RCC 7860 (cell line): Measurements from ENCODE around the gene S1PR3.

ENCODE experiments used
- DNase-seq: peaks from one replicate; pipeline ENCODE4 v3.0.0-alpha.2; 2015; ENCODE audit warnings: low spot score
- FAIRE-seq: peaks from 2 replicates; lab custom pipeline; 2012; peaks lifted over from hg19 to GRCh38; lab: Jason Lieb, UNC

S1PR3 gene

DNA sequence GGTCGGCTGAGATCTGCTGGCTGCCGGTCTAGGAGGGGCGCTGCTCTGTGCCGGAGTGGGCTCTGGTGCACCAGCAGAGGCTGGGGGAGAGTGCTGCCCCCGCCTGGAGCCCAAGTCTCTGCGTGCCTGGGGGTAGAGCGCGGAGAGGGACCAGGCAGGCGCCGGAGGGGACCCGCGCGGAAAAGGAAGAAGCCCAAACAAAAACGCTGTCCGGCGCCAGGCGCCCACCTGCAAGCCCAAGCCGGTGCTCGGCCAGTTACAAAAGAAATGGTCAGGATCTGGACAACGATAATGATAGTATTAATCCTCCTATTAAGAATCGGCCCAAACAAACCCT, 571 bp upstream of the S1PR3 start:
- DNase-seq (no peak), FAIRE-seq (no peak)

DNA sequence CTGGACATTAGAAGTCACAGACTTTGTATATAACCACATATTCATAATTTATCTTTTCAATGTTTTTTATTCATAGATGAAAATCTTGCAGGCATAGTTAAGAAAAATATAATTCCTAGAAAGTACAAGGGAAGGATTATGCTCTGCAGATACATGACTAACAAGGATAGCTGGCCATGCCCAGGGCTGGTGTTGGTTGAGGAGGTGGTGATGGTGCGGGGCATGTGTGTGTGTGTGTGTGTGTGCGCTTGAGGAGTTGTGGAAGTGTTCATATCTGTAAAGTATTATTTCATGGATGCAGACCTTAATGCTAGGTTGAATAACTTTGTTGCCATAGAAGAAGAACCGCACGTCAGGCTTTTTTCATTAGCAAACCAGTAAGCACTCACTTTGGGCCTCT, 1.3 kb downstream of the S1PR3 start:
- no peak for FAIRE-seq
- DNase-seq = no peak

GRCh38 chr9:88993327-88993726, 2.1 kb downstream of the S1PR3 start:
- FAIRE-seq = no peak
- DNase-seq = no peak

- FAIRE-seq (no peak), DNase-seq (no peak)
These were observed 2.7 kb downstream of the S1PR3 start for GRCh38 chr9:88993871-88994460.

GRCh38 chr9:88994469-88995199, 3.4 kb downstream of the S1PR3 start:
- FAIRE-seq (no peak), DNase-seq (no peak)

DNA sequence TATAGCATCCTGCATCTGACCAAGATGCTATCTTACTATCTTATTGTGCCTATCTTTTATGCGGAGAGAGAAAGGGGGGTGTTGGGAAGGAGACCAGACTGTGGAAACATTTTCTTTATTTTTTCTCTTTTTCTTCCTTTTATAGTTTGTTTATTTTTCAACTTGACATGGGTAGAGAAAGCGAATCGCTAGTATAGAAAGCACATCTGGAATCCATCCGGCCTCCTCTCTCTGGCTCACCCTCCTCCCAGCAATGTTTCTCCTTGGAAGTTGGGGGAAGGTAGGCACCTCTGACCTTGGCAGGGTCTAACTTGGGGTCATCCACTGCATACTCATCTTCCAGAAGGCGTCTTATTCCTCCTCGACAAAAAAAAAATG, 3.9 kb downstream of the S1PR3 start:
- no peak for FAIRE-seq
- no peak for DNase-seq

DNA sequence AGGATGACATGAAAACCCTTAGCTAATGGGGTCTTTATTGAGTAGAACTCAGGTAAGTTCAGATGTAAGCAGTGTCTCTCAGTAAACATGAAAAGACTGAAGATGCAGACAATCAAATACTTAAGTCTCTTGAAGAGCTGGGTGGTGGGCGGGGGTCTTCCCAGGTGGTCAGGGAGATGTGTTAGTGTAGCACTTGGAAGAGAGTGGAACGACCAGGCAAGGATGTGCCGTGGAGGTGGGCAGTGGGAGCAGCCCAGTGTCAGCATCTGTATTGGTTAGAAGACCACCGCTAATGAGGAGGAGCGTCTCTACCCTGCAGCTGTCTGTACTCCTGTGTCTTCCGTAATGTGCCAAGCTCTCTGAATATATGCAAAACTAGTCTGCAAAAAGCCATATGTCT, 4.4 kb downstream of the S1PR3 start:
- FAIRE-seq (no peak), DNase-seq (no peak)

DNA sequence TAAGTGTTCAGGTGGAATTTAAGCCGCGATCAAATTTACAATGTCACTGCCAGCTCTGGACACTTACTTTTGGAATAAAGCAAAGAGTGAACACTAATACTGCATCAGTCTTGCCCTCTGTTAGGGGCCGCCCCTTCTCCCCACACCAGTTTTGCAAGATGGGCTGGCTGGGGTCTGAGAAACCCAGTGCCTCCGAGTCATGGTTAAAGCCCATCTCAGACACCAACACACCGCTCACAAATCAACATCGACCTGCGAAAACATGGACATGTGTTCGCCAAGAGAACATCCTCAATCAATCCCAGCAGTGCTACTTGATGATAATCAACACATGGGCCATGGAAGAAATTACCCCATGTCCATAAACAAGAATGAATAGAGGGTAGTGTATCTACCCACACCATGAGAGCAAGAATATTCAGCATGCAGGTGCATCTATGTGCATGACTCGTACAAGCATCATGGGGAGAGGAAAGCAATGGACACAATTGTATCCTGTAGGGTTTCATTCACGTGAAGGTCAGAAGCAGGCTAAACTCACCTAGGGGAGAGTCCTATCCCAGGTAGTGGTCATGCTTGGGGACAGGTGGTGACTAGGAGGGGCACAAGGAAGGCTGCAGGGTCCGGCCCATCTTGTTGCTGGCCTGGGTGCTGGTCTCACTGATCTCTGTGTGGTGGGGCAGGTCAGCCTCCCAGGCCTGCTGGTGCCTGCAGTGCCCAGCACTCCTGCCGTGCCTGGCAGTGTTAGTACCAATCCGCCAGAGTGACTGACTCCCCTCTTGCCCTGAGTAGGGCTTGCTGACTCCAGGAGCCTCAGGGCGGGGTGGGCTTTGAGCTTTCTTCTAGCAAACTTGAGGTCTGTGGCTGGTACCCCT, 5.0 kb downstream of the S1PR3 start:
- FAIRE-seq = no peak
- no peak for DNase-seq

DNA sequence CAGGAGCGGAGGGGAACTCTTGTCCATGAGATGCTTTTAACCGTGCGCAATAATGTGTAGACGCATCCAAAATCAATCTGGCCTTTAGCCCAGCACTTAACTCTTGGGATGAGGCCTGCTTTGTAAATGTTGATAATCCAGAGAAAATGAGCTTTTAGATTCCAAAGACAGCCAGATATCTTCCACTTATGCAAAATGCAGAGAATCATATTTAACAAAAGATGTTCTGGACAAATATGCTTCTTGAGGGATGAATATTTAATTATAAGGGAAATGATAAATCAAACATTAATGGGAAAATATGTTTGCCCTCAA, 5.6 kb downstream of the S1PR3 start:
- no peak for FAIRE-seq
- DNase-seq = no peak

- DNase-seq = no peak
- FAIRE-seq = no peak
These were observed 6.4 kb downstream of the S1PR3 start for GRCh38 chr9:88997646-88998045.

GRCh38 chr9:88998503-88998902, 7.2 kb downstream of the S1PR3 start:
- DNase-seq (no peak), FAIRE-seq (no peak)

- FAIRE-seq (no peak), DNase-seq (no peak)
These were observed 7.6 kb downstream of the S1PR3 start for GRCh38 chr9:88998911-88999310.

GRCh38 chr9:89000371-89000781, 9.1 kb downstream of the S1PR3 start:
- FAIRE-seq = no peak
- no peak for DNase-seq

- peak; percentile 46 for DNase-seq
- no peak for FAIRE-seq
These were observed 10.0 kb downstream of the S1PR3 start for GRCh38 chr9:89000973-89001916.

DNA sequence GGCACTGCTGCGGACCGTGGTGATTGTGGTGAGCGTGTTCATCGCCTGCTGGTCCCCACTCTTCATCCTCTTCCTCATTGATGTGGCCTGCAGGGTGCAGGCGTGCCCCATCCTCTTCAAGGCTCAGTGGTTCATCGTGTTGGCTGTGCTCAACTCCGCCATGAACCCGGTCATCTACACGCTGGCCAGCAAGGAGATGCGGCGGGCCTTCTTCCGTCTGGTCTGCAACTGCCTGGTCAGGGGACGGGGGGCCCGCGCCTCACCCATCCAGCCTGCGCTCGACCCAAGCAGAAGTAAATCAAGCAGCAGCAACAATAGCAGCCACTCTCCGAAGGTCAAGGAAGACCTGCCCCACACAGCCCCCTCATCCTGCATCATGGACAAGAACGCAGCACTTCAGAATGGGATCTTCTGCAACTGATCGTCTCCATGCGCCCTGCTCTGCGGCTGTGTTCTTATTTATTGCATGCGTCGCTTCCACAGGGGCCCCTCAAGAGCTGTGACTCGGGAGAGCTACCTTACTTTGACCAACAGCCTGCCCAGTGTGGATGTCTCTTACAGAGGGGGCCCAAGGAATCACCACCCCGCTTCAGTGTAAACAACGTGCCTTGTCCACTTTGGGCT, 10.8 kb downstream of the S1PR3 start:
- DNase-seq (no peak), FAIRE-seq (no peak)

- no peak for DNase-seq
- FAIRE-seq = no peak
These were observed 11.7 kb downstream of the S1PR3 start for GRCh38 chr9:89002987-89003386.

GRCh38 chr9:89005323-89005722, 14.1 kb downstream of the S1PR3 start:
- no peak for DNase-seq
- no peak for FAIRE-seq

- DNase-seq (no peak), FAIRE-seq (peak; percentile 45)
These were observed 15.0 kb downstream of the S1PR3 start for GRCh38 chr9:89006267-89006666.

DNA sequence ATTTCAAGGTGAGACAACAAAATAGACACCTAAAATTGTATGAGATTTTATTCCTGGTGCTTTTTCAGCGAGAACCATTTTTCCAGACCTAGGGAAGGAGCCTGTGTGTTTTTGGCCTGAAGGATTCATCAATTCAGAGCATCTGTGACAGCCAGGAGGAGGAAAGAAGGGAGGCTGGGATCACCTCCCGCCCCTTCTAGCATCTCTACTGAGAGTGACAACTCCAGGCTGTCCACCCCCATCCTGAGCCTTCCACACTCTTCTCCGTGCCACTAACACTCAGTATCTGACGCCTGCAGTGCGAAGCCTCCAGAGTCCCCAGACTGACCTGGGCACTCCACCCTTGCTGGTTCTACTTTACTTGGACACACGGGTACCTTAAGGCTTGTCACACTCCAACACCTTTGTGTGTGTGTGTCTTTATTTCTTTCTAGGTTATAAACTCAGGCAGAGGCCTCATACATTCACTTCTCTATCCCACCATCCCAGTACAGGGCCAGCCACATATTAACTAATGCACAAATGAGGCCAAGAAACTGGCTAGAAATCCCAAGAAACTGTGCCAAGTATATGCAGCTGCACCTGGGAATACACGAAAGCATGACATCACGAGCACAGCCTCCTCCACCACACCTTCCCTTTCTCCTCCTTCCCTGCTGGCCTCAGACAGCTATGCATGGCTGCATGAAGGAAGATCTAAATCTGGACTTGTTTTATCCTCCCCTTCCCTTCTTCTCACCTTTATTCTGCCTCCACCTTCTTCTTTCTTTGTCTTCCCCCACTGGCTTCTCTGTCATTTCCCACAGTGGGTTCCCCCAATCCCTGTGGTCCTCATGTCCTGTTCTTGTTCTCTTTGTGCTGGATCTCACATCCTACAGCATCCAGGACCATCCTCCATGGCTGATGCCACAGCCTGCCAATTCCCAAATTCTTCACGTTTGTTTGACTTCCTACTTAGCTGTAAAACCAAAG, 16.0 kb downstream of the S1PR3 start:
- no peak for DNase-seq
- no peak for FAIRE-seq
